Peyer's patch (tissue), 4 donors: ENCODE data around the gene SLCO4A1.

Source experiments
- POLR2A ChIP-seq, 2 donors: fragments of 450-650 bp; IDR thresholded peaks; one replicate each; pipeline ENCODE4 v1.5.1; 2017; ENCODE audit warnings: antibody characterized with exemption in 2 of 2, mild to moderate bottlenecking in 2 of 2, moderate library complexity in 2 of 2
- TF ChIP-seq, protein P1 (sequence below), 6 experiments: fragments of 450-650 bp in 4 of 6; fragments of 200-600 bp in 2 of 6; sonication (generic) in 1 of 6; IDR thresholded peaks; one replicate each; pipeline ENCODE4 v1.5.1; 2017 to 2019; ENCODE audit warnings: antibody characterized with exemption in 6 of 6, mild to moderate bottlenecking in 3 of 6, moderate library complexity in 1 of 6

GRCh38 chr20:62624325-62624690, 18.0 kb upstream of the SLCO4A1 start:
- no peak for TF ChIP-seq POLR2A (IDR thresholded peaks at IDR 0.05)
- TF ChIP-seq, protein P1, sequence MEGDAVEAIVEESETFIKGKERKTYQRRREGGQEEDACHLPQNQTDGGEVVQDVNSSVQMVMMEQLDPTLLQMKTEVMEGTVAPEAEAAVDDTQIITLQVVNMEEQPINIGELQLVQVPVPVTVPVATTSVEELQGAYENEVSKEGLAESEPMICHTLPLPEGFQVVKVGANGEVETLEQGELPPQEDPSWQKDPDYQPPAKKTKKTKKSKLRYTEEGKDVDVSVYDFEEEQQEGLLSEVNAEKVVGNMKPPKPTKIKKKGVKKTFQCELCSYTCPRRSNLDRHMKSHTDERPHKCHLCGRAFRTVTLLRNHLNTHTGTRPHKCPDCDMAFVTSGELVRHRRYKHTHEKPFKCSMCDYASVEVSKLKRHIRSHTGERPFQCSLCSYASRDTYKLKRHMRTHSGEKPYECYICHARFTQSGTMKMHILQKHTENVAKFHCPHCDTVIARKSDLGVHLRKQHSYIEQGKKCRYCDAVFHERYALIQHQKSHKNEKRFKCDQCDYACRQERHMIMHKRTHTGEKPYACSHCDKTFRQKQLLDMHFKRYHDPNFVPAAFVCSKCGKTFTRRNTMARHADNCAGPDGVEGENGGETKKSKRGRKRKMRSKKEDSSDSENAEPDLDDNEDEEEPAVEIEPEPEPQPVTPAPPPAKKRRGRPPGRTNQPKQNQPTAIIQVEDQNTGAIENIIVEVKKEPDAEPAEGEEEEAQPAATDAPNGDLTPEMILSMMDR (IDR thresholded peaks at IDR 0.05), result peak in 5 of 6 experiments; percentile 41 to 70 (median 56)
